HepG2 (cell line): ENCODE data around the gene CRAT. TPM values are rescaled to one million over a fixed set of nuclear protein-coding genes. Genes with fewer than 3 reads are reported as not detected.

Experiments used
- CBX1 ChIP-seq: IDR thresholded peaks from one replicate; pipeline ENCODE4 v1.6.1; 2016; ENCODE audit warnings: antibody characterized with exemption, low read depth
- CBX2 ChIP-seq, 2 experiments: fragments of 200-600 bp in 1 of 2; sonication (generic); formaldehyde crosslinking in 1 of 2; IDR thresholded peaks; 2 replicates each; pipeline versions ENCODE4 v1.7.0 to v1.8.1; 2018 to 2022; ENCODE audit warnings: low read depth in 2 of 2, low read length in 1 of 2, mild to moderate bottlenecking in 1 of 2, missing genetic modification reagents in 1 of 2
- CEBPG ChIP-seq: IDR thresholded peaks from 2 replicates; pipeline ENCODE4 v1.6.1; 2016
- KDM2A ChIP-seq: sonication (generic); formaldehyde crosslinking; IDR thresholded peaks from 2 replicates; pipeline ENCODE4 v1.4.0; 2020; ENCODE audit warnings: low read depth, missing genetic modification reagents, borderline replicate concordance
- POLR2AphosphoS5 ChIP-seq: IDR thresholded peaks from 2 replicates; pipeline ENCODE4 v1.6.1; 2012; ENCODE audit warnings: low read depth, low read length
- SMC3 ChIP-seq: IDR thresholded peaks from 2 replicates; pipeline ENCODE4 v1.6.1; 2011; ENCODE audit warnings: low read length, improper control_type of control experiment
- ZNF12 ChIP-seq: sonication (generic); formaldehyde crosslinking; IDR thresholded peaks from 2 replicates; pipeline ENCODE4 v1.5.0; 2020; ENCODE audit warnings: missing genetic modification reagents
- ZNF253 ChIP-seq: sonication (generic); formaldehyde crosslinking; IDR thresholded peaks from 2 replicates; pipeline ENCODE4 v1.8.0; 2022; ENCODE audit warnings: mild to moderate bottlenecking, missing genetic modification reagents, borderline replicate concordance
- ZNF337 ChIP-seq: sonication (generic); formaldehyde crosslinking; IDR thresholded peaks from 2 replicates; pipeline ENCODE4 v1.5.1; 2020; ENCODE audit warnings: missing genetic modification reagents, low read depth, mild to moderate bottlenecking, borderline replicate concordance
- ZNF44 ChIP-seq: sonication (generic); formaldehyde crosslinking; IDR thresholded peaks from 2 replicates; pipeline ENCODE4 v1.5.1; 2020; ENCODE audit warnings: mild to moderate bottlenecking, missing genetic modification reagents
- ZNF543 ChIP-seq: sonication (generic); formaldehyde crosslinking; IDR thresholded peaks from 2 replicates; pipeline ENCODE4 v1.4.0; 2020; ENCODE audit warnings: mild to moderate bottlenecking, missing genetic modification reagents
- ZNF547 ChIP-seq: sonication (generic); formaldehyde crosslinking; IDR thresholded peaks from 2 replicates; pipeline ENCODE4 v1.5.1; 2020; ENCODE audit warnings: mild to moderate bottlenecking, missing genetic modification reagents
- ZNF629 ChIP-seq: sonication (generic); formaldehyde crosslinking; conservative IDR thresholded peaks from 2 replicates; pipeline ENCODE4 v1.5.0; 2020; ENCODE audit warnings: missing genetic modification reagents
- ZNF776 ChIP-seq: sonication (generic); formaldehyde crosslinking; IDR thresholded peaks from 2 replicates; pipeline ENCODE4 v1.4.0; 2020; ENCODE audit warnings: mild to moderate bottlenecking, missing genetic modification reagents
- polyA plus RNA-seq, 8 experiments: library from polyadenylated mRNA; depleted of rRNA in 3 of 8; stranded (reverse) in 7 of 8; unstranded in 1 of 8; fragments of >200 nt; fragmentation: Illumina TruSeq in 4 of 8; extraction: Trizol in 4 of 8; gene quantifications; 2 replicates each; pipeline versions ENCODE4 v1.2.1 to v1.2.3, GENCODE V29; 2011 to 2016; ENCODE audit warnings: low read depth in 4 of 8, missing spikeins in 1 of 8, mixed read lengths in 1 of 8; ENCODE audit not compliant: insufficient read depth in 1 of 8
- total RNA-seq, 5 experiments: library from RNA; depleted of rRNA; stranded (reverse); fragments of >200 nt; fragmentation: Illumina TruSeq; extraction: Trizol; gene quantifications; 2 replicates each; pipeline ENCODE4 v1.2.3, GENCODE V29; 2016; ENCODE audit warnings: low read depth in 1 of 5
- TF ChIP-seq, protein P1 (sequence below): sonication (generic); formaldehyde crosslinking; IDR thresholded peaks from 2 replicates; pipeline ENCODE4 v1.4.0; 2020; ENCODE audit warnings: missing genetic modification reagents
- TF ChIP-seq, protein P2 (sequence below): sonication (generic); formaldehyde crosslinking; IDR thresholded peaks from 2 replicates; pipeline ENCODE4 v1.8.0; 2022; ENCODE audit warnings: missing genetic modification reagents, mild to moderate bottlenecking, moderate library complexity, borderline replicate concordance
- TF ChIP-seq, protein P3 (sequence below): sonication (generic); formaldehyde crosslinking; IDR thresholded peaks from 2 replicates; pipeline ENCODE4 v1.4.0; 2020; ENCODE audit warnings: mild to moderate bottlenecking, missing genetic modification reagents
- TF ChIP-seq, protein P4 (sequence below): sonication (generic); formaldehyde crosslinking; IDR thresholded peaks from 2 replicates; pipeline ENCODE4 v1.5.1; 2020; ENCODE audit warnings: mild to moderate bottlenecking, missing genetic modification reagents
- TF ChIP-seq, protein P5 (sequence below): IDR thresholded peaks from 2 replicates; pipeline ENCODE4 v1.6.1; 2016; ENCODE audit warnings: missing genetic modification reagents, missing compliant biosample characterization
- TF ChIP-seq, protein P6 (sequence below): sonication (generic); formaldehyde crosslinking; IDR thresholded peaks from 2 replicates; pipeline ENCODE4 v1.5.0; 2020; ENCODE audit warnings: mild to moderate bottlenecking, low read depth, missing genetic modification reagents, borderline replicate concordance

CRAT gene
- total and polyA plus RNA-seq, 2 of the 13 experiments (the other 11 are each of a cell fraction or from before 2014, with no cell fraction given): 26.1 to 26.6 TPM

DNA sequence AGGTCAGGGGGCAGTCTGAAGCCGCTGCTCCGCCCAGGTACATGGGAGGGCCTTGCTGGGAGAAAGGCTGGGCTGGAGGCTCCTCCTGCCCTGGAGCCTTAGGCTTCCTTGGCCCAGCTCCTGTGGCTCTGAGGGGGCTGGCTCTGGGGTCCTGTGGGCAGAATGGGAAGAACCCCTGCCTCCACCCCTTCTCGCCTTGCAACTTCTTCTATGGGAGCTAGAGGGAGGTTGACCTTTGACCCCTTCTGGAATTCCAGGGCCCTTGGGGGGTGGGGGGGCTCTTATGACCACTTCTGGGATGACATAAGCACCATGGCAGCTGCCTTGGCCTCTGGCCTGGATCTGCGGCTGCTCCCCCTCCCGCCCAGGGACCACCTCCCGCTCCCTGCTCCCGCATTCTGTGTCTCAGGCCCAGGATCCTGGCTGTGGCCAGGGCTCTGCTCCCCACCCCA lies 35.3 kb upstream of the CRAT start (continued):
- TF ChIP-seq, protein P1, sequence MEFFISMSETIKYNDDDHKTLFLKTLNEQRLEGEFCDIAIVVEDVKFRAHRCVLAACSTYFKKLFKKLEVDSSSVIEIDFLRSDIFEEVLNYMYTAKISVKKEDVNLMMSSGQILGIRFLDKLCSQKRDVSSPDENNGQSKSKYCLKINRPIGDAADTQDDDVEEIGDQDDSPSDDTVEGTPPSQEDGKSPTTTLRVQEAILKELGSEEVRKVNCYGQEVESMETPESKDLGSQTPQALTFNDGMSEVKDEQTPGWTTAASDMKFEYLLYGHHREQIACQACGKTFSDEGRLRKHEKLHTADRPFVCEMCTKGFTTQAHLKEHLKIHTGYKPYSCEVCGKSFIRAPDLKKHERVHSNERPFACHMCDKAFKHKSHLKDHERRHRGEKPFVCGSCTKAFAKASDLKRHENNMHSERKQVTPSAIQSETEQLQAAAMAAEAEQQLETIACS (CRISPR knock-in tag): no peak
- TF ChIP-seq ZNF547 (no peak), SMC3 (no peak), CEBPG (no peak), POLR2AphosphoS5 (no peak), ZNF253 (CRISPR knock-in tag) (no peak), CBX2 (IDR thresholded peaks at IDR 0.05; ENCODE audit: low read depth, low read length) (no peak), CBX2 (CRISPR knock-in tag; IDR thresholded peaks at IDR 0.05; ENCODE audit: low read depth) (no peak), ZNF12 (CRISPR knock-in tag) (no peak), CBX1 (no peak), ZNF44 (no peak), ZNF629 (CRISPR knock-in tag) (no peak), KDM2A (CRISPR knock-in tag) (no peak), ZNF543 (CRISPR knock-in tag) (no peak), ZNF776 (CRISPR knock-in tag) (no peak), ZNF337 (CRISPR knock-in tag) (no peak)
- TF ChIP-seq, protein P2, sequence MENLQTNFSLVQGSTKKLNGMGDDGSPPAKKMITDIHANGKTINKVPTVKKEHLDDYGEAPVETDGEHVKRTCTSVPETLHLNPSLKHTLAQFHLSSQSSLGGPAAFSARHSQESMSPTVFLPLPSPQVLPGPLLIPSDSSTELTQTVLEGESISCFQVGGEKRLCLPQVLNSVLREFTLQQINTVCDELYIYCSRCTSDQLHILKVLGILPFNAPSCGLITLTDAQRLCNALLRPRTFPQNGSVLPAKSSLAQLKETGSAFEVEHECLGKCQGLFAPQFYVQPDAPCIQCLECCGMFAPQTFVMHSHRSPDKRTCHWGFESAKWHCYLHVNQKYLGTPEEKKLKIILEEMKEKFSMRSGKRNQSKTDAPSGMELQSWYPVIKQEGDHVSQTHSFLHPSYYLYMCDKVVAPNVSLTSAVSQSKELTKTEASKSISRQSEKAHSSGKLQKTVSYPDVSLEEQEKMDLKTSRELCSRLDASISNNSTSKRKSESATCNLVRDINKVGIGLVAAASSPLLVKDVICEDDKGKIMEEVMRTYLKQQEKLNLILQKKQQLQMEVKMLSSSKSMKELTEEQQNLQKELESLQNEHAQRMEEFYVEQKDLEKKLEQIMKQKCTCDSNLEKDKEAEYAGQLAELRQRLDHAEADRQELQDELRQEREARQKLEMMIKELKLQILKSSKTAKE (CRISPR knock-in tag): no peak
- TF ChIP-seq, protein P3, sequence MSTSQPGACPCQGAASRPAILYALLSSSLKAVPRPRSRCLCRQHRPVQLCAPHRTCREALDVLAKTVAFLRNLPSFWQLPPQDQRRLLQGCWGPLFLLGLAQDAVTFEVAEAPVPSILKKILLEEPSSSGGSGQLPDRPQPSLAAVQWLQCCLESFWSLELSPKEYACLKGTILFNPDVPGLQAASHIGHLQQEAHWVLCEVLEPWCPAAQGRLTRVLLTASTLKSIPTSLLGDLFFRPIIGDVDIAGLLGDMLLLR (CRISPR knock-in tag): no peak
- TF ChIP-seq, protein P4, sequence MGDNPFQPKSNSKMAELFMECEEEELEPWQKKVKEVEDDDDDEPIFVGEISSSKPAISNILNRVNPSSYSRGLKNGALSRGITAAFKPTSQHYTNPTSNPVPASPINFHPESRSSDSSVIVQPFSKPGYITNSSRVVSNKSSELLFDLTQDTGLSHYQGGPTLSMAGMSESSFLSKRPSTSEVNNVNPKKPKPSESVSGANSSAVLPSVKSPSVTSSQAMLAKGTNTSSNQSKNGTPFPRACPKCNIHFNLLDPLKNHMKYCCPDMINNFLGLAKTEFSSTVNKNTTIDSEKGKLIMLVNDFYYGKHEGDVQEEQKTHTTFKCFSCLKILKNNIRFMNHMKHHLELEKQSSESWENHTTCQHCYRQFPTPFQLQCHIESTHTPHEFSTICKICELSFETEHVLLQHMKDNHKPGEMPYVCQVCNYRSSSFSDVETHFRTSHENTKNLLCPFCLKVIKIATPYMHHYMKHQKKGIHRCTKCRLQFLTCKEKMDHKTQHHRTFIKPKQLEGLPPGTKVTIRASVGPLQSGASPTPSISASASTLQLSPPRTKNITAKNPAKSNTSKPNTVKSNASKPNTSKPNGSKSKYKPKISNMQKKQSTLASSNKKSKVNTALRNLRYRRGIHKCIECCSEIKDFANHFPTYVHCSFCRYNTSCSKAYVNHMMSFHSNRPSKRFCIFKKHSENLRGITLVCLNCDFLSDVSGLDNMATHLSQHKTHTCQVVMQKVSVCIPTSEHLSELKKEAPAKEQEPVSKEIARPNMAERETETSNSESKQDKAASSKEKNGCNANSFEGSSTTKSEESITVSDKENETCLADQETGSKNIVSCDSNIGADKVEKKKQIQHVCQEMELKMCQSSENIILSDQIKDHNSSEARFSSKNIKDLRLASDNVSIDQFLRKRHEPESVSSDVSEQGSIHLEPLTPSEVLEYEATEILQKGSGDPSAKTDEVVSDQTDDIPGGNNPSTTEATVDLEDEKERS (CRISPR knock-in tag): no peak
- TF ChIP-seq, protein P5, sequence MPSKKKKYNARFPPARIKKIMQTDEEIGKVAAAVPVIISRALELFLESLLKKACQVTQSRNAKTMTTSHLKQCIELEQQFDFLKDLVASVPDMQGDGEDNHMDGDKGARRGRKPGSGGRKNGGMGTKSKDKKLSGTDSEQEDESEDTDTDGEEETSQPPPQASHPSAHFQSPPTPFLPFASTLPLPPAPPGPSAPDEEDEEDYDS: no peak
- TF ChIP-seq, protein P6, sequence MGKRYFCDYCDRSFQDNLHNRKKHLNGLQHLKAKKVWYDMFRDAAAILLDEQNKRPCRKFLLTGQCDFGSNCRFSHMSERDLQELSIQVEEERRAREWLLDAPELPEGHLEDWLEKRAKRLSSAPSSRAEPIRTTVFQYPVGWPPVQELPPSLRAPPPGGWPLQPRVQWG (CRISPR knock-in tag): no peak
